ENCODE results near the gene CLDND2.

CLDND2 gene

DNA sequence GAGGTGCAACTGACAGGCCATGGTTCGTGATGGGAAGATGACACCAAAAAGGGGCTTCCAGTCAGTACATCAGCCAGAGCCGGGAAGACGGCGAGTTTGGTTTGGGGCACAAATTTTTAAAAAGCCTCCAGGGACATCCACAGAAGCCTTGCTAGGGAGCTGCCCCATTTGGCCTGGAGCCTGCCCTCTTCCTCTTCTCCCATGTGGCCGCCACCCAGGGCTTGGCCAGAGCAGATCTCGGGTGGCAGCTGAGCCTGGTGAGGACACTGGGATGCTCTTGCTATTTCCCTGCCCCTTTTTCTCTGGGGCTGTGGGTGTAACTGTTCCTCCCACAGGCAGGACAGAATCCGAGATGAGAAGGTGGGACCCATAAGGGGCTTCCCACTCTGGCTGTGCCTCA is 10.9 kb downstream of the CLDND2 start:
- no peak for DNase-seq (ENCODE audit: extremely low read depth in 1 of 2, low read depth in 1 of 2)

DNA sequence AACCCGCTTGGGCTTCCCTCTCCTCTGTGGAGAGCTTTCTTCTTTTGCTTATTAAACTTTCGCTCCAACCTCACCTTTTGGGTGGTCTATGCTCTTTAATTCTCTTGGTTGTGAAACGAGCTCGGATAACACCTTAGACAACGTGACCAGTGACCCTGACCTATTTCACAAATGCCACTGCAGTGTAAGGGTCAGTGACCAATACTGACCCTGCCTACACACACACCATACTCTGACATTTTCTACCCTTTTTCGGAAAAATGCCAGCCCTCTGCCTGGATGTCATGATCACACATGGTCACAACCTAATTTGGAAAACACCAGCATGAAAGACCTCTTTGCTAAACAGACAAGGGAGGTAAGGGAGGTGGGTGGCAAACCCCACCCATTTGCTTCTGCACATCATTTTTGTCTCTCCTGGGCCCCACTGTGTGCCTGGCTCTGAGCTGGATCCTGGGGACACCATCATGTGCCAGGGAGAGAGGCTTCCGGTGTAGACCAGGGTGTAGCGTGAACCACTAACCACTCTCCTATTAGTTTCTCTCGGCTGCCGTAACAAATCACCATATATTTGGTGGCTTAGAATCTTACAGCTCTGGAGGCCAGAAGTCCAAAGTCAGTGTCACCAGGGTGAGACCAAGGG is 12.5 kb downstream of the CLDND2 start:
- DNase-seq (ENCODE audit: extremely low read depth in 1 of 2, low read depth in 1 of 2): no peak

DNA sequence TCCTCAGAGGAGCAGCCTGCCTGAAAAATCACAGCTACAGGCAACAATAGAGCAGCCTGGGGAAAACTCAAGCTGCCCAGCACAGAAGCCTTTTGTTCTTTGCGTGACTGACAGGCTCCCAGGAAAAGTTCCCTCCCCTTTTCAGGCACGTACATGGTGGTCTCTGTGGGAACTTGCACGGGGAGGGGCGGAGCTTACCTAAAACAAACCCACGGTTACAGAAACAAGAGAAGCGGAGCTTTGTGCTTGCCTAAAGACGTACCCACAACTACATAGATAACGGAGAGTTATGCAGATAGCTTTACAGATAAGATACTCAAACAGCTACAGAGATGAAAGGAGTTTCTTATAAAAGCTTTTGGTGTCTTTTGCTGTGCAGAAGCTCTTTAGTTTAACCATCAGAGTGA is 14.1 kb downstream of the CLDND2 start:
- DNase-seq (ENCODE audit: extremely low read depth in 1 of 2, low read depth in 1 of 2): no peak

DNA sequence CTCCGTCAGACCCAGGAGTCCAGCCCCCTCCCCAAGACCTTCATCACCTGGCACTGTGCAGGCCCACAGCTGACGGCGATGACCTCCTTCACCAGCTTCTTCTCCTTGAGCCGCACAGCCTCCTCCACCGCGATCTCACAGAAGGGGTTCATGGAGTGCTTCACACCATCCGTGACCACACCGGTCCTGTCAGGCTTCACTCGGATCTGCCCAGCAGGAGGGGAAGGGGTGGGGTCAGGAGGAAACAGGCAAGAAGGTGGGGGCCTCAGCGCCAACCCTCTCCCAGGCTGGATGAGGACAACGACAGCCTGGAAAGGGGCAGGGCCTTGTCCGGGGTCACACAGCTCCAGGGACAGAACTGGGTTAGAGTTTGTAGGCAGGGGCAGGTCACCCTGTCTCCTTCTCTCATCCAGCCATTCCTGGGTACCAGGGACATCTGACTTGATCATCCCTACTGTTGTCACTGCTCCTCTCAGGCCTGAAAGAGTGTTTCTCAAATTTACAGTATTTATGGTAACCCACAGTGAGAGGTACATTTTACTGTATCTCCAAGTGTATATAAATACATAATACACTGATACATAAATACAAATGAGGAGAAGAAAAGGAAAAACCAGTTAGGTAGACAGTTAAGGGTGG is 14.6 kb downstream of the CLDND2 start:
- DNase-seq (ENCODE audit: extremely low read depth in 1 of 2, low read depth in 1 of 2): no peak

DNA sequence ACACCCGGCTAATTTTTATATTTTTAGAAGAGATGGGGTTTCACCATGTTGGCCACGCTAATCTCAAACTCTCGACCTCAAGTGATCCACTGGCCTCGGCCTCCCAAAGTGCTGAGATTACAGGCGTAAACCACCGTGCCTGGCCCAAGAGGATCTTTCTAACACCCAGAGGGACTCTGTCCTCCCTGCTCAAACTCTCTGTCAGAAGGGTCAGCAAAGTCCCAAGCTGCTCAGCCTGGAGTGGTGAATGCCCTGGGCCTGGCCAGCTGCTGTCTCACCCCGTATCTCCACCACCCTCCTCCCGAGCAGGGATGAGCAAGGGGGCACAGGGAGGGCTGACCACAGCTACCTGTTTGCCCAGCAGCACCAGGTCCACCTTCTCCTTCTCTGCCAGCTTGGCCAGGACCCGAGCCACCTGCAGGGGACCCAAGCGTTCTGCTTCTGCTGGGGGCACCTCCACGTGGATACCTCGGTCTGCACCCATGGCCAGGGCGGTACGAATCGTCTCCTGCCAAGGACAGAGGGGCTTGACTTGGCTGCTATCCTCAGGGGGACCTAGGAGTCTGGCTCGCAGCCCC is 15.9 kb downstream of the CLDND2 start:
- no peak for DNase-seq (ENCODE audit: extremely low read depth in 1 of 2, low read depth in 1 of 2)

DNA sequence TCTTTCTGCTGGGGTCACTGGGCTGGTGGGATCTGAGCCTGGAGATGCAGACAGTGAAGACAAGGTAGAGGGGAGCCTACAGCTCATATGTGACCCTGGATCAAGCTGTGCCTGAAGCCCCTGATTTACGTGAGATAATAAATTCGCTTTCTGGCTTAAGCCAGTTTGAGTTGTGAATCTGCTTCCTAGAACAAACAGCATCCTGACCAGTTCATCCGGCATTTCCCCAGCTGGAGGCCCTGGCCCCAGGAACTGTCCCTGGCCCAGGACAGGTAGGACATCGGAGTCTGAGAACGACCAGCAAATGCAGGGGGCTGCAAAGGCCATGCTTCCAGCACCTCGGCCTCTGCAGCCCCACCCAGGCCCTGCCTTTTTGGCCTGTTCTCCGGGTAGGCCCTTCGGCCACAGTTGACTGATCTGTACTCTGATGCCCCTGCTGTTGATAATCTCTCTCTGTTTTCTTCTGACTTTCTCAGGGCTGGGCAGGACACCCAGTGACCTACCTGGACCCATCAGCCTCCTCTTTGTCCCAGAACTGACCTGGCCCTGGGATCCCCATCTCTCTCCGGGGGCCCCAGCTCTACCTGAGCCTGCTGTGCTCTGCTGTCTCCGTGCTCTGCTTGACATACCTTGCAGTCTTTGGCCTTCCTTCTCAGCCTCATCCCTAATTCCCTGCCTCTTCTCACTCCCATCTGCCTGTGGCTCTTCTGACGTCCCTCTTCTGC is 17.4 kb downstream of the CLDND2 start:
- no peak for DNase-seq (ENCODE audit: extremely low read depth in 1 of 2, low read depth in 1 of 2)

DNA sequence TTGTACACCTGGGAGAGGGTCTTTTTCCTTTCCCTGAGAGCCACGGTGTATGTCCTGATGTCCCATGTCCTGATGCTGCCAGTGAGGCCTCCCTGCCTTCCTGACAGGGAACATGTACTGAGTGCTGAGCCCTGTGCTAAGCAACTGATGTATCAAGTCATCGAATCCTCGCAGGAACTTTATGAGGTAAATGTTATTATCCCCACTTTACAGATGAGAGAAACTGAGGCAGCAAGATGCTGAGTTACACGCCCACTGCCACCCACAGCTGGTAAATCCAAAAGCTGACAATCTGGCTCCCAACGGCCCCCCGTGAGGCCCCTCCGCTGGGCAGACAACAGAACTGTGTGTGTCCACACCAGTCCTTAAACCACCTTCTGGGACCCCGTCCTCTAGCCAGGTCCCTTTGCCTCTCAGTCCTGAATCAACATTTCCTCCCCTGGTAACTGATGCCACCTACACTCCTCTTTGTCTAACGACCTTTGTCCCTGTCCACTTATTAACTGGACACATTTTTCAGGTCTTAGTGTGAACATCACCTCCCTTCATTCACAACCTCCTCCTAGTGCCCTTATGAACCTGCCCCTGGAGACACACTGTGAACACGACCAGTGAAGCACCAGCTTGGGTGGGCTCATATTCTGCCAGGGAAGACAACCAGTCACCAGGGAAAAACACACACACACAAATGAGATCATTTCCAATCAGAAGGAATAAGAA is 21.4 kb downstream of the CLDND2 start:
- no peak for DNase-seq (ENCODE audit: extremely low read depth in 1 of 2, low read depth in 1 of 2)

DNA sequence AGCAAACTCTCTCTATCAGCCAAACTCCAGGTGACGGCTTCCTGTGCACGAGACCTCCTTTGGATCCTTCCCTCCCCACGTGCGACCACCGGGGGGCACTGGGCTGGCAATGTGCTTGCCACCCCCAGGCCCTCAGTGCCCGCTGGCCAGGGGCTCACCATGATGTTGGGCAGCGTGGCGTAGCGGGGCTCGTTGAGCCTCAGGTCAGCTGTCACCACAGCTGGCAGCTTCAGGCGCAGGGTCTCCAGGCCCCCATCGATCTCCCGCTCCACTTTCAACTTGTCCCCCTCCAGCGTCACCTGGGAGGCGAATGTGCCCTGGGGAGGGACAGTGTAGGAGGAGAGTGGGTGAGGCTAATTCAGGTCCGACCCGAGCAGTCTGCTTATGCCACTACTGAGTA is 22.1 kb downstream of the CLDND2 start:
- no peak for DNase-seq (ENCODE audit: extremely low read depth in 1 of 2, low read depth in 1 of 2)

DNA sequence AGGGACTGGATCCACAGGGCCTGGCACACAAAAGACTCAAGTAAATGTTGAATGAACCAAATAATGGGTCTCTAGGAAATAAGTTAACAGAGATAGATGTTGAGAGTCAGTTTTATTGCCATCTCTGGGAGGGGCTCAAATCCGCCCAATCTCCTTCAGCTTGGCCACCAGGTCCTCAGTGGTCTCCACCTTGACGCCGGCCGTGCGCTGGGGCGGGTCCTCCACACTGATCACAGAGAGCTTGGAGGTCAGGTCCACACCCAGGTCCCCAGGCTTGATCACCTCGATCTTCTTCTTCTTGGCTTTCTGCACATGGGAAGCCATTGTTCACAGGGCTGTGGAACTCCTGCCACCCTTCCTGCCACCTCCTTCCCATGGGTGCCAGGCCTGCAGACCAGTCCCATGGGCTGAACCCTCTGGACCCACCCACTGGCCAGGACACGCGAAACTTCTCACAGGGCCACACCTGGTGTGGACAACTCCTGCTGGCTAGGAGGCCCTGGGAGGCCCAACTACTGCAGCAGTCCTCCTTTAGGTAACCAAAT is 23.7 kb downstream of the CLDND2 start:
- no peak for DNase-seq (ENCODE audit: extremely low read depth in 1 of 2, low read depth in 1 of 2)

DNA sequence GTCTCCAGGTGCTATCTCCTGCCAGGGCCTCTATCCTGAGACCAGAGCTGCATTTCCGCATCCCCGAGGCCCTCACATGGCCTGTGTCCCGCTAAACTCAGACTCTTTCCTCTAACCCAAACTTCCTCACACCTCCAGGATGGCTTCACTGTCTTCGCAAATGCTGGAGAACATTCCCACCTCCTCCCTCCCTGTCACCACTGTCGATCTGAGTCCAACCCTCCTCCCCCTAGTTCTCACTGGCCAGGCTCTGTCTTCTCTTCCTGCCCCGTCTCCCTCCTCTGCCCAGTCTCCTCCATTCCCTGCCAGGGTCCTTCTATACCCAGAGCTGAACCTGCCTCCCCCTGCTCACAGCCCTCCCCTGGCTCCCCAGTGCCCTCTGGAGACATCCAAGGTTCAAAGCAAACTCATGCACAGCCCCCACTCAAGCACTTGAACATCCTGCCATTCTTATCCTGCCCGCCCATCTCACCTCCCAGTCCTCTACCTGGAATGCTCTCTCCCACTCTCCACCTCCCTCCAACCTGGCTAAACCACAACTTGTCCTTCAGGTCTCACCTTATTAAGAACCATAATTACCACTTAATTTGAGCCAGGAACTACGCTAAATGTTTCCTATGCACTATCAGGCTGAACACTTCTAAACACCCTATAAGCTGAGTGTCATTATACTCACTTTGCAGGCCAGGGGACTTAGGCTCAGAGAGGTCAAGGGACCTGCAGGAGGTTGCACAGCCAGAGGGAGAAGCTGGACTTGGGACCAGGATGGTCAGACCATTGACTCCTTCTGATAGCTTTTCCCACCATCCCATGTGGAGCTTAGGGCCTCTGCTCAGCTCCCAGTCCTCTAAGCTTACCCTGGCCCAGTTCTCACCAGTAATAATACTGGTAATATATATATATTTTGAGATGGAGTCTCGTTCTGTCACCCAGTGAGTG is 25.9 kb downstream of the CLDND2 start:
- DNase-seq (ENCODE audit: extremely low read depth in 1 of 2, low read depth in 1 of 2): no peak

DNA sequence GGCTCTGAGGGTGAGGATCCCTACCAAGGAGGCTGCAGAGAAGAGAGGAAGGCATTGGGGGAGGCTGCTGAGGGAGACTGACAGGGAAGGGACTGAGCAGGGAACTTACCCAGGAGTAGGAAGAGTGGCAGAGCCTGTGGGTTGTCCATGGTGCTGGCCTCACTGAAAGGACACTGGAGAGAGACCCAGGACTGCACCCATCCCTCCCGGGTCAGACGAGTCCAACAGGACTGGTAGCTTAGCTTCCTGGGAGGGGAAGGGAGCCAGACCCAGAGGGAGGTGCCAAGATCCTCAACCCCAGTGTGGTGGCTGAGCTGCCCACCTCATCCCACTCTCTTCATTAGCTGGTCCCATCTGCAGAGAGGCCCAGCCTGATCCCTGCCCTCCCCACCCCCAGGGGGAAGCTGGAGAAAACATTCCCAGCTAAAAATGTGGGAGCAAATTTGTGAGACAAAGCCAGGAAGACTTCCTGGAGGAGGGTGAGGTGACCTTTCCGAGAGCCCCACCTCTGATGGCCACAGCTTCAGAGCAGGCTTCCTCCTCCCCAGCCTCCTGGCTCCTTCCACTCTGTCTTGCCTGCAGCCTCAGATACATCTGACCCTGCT is 26.7 kb downstream of the CLDND2 start, which contains the start of gene VSIG10L:
TSS of gene VSIG10L (minus strand) at position 164 of the 605 bp plus-strand sequence. CDS start at position 149, 15 bp downstream.
- DNase-seq (ENCODE audit: extremely low read depth in 1 of 2, low read depth in 1 of 2): no peak

DNA sequence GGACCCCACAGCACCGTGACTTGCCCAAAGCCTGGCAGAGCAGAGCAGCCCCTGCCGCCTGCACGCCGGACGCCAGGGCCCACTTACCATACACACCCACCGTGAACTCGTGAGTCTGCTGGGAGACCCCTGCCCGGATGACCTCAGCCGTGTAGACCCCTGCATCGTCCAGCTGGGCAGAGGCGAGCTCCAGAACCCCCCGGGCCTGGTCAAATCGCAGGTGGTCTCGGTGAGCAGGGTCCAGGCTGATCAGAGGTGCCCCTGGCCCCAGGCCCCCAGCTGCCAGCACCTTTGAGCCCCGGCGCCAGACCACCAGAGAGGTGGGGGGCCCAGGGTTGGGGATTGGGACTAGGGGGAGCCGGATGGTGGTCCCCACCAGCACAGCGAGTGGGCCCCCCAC is 27.7 kb downstream of the CLDND2 start:
- no peak for DNase-seq (ENCODE audit: extremely low read depth in 1 of 2, low read depth in 1 of 2)

DNA sequence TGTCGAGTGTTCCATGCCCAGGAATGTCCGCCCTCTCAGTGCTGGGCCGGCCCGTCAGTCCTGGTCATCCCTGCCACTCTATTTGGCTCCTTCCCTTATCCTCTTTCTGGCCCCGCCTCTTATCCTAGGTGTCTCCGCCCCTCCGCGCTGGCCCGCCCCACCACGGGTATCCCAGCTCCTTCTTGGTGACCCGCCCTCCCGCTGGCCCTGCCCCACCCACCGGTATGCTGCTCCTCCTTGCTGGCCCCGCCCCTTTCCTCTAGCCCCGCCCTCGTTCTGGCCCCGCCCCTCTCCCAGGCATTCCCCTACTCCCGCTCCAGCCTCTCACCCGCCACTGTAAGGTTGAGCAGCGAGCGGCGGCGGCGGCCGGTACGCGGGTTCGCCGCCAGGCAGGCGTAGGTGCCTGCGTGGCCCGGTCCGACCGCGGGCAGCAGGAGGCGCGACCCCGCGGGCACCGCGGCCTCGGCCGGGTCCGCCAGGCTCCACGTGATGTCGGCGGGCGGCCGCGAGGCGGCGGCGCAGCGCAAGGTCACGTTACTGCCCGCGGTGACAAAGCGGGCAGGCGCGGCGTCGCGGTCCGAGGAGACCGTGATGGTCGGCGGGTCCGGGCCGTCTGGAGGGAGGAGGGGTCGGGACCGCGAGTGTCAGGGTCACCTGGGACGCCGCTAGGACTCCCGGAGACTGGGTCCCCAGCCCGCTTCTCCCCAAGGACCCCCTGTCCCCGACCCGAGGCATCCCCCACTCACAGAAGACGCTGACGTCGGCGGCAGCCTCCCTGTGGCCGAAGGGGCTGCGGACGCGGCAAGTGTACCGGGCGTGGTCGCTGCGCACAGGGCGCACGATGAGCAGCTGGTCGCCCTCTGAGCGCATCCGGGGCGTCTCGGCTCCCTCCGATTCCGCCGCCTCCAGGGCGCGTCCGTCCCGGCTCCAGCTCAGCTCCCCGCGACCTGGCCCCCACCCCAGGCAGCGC is 28.8 kb downstream of the CLDND2 start:
- peak; percentile 65 to 84 for DNase-seq (ENCODE audit: extremely low read depth in 1 of 2, low read depth in 1 of 2)

DNA sequence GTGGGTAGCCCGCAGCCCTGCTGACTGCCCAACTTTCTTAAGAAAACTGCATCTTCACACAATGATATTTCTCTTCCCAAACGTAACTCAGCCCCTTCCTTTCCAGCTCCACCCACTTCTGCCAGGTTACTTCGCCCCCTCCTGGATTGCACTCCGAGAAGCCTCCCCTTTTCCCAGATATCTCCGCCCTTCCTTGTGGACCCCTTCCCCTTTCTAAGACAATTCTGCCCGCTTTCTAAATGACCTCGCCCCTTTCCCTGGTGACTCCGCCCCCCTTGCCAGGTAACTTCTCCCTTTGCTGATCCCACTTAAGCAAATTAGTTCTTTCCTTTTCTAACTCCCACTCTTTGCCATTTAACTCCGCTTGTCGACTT is 29.5 kb downstream of the CLDND2 start:
- no peak for DNase-seq (ENCODE audit: extremely low read depth in 1 of 2, low read depth in 1 of 2)

DNA sequence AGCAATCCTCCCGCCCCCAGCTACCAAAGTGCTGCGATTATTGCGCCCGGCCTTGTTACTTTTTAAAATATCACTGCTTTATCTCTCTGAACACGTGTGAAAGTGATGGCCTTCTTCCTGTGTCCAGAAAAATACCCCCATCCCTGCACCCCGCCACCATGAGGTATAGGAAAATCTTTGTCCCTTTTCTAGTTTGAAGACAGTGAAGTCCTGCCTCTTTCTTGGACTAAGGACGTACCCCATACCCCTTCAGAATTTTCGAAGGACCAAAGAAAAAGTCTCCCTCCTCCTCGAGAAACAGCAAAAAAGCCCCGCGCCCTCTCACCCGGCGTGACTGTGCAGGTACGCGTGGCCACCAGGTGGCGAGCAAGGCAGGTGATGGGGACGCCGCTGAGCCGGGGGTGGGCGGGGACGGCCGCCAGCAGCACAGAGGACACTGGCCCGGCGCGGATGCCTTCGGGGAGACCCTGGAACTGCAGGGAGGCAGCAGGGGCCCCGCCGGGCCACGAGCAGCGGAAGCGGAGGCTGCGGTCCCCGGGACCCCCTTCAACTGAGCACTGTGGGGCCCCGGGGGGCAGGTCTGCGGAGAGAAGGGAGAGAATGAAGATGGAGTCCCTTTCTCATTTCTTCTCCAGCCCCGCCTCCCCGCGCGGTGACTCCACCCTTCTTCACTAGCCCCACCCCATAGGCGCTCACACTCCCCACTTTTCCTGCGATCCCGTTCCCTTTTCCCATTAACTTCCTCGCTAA is 30.1 kb downstream of the CLDND2 start:
- peak; percentile 55 to 77 for DNase-seq (ENCODE audit: extremely low read depth in 1 of 2, low read depth in 1 of 2)

DNA sequence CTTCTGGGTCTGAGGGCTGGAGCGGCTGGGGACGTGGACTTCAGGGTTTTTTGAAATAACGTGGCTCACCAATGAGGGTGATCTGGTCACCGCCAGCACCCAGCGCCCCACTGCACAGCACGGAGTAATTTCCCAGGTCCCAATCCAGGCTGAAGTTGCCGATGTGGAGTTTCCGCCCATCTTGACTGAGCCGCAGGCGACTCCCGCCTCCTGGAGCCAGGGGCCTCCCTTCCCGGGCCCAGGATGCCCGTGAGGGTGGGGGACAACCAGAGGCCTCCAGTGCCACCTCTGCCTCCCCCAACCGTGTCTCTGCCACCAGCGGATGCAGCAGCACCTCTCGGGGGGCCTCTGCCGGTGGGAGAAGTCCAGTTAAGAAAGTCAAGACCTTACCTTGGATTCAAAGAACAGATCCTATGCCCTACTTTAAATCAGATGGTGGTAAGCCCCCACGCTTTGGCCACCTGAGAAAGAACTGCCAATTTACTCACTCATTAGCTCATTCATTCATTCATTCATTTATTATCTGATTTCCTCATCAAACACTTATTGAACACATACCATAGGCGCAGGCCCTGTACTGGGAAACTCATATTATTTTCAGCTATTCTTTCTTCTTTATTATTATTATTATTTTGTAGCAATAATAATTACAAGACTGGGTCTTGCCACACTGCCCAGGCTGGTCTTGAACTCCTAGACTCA is 30.8 kb downstream of the CLDND2 start:
- no peak for DNase-seq (ENCODE audit: extremely low read depth in 1 of 2, low read depth in 1 of 2)

Data from activated CD8-positive, alpha-beta memory T cell treated with anti-CD3 and anti-CD28 coated beads for 1 hour (primary cell).